ENCODE results near the gene CTNNBL1.

Gene CTNNBL1

DNA sequence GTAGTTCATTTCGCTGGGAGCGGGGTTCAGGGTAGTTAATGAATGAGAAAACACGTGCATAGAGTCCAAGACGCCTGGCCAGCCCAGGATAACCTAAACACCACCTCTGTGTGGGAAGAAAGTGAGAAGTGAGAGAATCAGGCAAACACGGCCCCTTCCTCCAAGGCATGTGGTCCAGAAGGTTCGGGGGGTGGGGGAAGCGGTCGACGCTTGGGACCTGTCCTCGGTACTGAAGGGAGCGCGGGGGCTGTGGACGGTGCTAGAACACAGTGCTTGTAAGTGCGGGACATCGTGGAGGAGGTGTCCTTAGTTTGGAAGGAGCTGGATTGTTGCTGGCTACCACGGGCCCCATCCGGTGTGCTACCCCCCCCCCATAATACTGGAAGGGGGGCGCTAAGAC lies 207.4 kb downstream of the CTNNBL1 start:
- no peak for DNase-seq (ENCODE audit: low read depth)

DNA sequence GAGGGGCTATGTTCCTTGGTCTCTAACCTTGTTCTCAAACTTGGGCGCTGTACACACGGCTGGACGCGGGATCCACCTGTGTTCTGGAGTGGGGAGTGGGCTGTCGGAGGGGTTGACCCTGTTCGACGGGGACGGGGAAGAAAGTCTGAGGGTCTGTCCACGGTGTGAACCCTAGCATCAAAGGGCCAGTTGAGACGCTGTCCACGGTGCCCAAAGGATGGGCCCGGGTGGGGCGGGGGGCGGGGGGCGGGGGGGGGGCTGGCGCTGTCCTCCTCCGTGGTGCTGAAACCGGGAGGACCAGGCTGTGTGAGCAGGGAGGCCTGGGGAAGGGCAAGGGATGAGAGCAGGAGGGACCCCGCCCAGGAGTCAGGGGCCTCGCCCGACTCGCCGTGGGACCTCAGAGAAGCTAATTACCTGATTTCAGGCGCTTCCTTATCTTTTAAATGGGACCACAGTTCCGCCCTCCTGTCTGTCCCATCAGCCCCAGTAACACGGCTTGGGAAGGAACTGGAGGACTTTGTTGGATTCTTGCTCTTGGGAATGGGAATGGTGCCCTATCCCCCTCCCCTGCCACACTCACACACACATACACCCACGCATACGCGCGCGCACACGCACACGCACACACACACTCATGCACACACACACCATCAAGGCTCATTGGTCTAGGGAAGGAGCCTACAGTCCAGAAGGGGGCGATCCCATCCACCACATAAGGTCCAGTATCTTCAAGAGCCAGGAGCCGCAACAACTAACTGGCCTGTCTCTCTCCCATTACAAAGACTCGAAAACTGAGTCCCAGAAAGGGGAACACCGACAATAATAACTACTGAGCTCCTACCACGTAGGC lies 208.0 kb downstream of the CTNNBL1 start:
- DNase-seq (ENCODE audit: low read depth), result peak; percentile 74

DNA sequence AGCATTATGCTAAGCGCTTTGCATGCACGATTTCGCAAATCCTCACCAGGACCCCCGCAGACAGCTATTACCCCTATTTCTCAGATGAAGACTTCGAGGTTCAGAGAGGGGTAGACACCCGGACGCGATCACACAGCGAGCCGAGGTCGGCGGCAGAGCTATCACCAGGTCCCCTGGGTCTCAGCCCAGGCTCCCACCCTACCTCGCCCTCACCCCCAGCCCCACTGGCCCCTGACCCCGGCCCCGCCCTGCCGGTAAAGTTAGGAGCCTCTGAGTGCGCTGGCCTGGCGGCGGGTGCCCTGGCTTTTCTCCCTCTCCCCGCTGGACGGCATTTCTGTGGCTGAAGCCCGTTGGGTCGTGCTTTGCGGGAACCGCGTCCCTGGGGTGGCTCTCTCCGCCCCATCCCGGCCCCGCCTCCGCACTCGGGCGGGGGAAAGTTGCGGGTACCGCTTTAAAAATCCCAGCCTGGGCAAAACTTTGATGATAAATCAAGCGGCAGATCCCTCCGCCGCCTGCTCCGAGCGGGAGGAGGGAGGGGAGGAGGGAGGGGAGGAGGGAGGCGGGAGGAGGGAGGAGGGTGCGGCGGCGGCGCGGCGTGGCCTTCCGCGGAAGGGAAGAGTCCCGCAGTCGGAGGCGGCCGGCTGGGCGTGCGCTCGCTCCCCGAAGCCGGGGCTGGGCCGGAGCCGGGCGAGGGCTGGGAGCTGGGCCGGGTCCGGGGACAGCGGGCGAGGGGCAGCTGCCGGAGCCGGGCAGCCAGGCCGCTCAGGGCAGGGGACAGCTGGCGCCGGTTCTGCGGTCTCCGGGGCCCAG lies 208.9 kb downstream of the CTNNBL1 start, which contains the start of gene VSTM2L:
Gene VSTM2L (plus strand): TSS at position 624 of the 810 bp plus-strand sequence. CDS start 224 bp downstream, outside the sequence.
- DNase-seq (ENCODE audit: low read depth), result peak; percentile 82

DNA sequence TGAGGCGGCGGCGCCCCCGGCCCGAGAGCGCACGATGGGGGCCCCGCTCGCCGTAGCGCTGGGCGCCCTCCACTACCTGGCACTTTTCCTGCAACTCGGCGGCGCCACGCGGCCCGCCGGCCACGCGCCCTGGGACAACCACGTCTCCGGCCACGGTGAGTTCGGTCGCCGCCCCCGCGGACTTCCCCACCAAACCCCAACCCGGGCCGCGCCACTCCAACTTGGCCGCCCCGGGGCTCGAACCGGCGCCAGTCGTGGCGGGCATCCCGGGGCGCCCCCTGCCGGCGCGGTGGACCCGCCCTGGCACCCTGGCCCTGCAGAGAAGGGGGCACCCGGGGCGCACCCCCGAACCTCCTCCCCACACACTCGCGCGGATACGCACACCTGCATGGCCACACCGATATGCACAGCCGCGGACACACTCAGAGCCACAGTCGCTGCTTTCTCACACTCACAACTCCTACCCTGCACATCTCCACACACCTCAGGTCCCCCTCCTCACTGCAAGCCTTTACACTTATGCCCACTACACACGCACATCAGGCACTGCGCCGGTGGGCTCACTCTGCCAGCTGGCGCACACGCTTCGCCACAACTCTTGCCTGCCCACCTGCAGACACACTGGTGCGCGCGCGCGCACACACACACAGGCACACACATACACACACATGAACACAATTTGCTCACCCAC lies 209.6 kb downstream of the CTNNBL1 start:
- DNase-seq (ENCODE audit: low read depth), result no peak

DNA sequence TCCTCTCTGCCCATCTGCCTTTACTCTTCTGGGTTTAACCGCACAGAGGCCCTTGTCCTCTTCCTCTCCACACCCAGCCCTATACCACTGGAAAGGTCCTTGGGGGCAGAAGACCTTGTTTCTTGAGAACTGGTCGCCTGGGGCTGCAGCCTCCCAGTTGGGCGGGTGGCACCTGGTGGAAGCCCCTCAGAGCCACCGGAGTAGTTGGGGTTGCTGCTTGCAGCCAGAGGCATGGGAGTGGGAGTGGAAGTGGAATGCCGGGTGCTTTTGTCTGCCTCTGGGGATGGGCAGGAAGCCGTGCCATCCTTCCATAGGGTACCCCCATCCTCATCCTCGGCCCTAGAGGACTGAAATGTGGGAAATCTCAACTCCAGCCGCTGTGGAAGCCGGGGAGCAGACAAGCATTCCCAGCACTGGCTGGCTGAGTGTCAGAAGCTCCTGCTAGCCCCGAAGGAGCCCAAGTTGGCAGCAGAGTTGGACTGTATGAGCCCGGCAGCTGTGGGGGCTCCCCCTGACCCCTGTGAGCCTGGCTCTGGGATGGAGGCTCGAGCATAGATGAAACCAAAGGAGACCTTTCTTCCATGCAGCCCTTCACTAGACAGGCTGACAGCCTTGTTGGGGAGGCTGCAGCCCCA lies 210.3 kb downstream of the CTNNBL1 start:
- no peak for DNase-seq (ENCODE audit: low read depth)

DNA sequence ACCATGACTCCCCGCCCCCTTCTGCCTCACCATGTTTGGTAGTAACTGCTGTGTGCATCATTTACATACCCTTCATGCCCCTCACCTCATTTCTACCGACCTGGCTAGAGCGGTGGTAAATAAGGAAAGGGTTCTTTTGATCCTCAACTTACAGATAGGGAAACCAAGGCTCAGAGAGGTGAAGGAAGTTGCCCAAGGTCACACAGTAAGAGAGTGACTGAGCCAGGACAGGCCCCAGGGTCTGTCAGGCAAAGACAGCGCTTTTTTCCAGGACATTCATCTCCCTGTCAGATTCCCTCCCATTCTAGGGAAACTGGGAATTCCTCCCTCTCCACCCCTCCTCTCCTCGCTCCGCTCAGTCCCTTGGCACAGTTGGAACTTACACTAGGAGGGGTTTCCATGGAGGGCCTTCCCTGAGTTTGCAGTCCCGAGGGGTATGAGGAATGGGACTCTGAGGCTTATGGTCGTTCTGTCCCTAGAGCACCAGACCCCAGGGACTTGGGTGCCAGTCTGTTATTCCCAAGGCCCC lies 211.1 kb downstream of the CTNNBL1 start:
- DNase-seq (ENCODE audit: low read depth), result no peak

DNA sequence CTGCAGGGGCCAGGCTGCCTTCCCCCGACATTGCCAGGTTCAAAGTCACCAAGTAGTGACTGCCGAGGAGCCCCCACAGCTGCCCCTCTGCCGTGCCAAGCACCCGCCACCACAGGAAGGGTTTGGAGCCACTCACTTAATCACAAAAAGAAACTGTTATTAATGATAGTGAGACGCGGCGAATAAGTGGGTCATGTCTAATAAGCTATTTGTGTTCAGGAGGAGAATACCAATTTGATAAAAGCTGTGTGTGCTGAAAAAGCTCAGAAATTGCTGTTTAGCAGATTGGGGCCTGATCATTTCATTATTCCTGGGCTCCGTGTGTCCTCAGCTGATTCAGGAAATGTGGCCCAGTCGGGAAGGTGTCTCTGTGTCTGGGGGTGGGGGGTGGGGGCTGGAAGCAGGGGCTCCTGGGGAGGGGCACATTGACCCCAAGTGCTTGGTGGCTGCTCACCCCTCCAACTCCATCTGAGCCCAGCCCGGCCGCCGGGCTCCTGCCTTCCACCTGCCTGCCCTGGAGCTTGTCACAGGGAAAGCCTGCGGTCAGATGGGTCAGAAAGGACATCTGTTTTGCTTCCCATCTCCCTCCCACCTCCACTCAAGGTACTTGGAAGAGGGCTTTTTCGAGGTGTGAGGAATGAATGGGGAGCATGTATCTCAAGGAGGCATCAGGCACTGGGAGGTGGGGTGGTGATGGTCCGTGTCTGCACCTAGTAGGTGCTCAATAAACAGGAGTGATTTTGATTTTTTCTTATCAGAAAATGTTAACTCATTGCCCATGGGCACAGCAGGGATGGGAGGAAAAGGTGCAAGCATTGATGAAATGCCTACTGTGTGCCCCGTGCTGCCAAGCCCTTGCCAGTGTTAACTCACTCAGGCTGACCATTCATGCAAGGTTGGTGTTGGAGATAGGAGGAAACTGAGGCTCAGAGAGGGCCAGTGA lies 212.1 kb downstream of the CTNNBL1 start:
- no peak for DNase-seq (ENCODE audit: low read depth)

DNA sequence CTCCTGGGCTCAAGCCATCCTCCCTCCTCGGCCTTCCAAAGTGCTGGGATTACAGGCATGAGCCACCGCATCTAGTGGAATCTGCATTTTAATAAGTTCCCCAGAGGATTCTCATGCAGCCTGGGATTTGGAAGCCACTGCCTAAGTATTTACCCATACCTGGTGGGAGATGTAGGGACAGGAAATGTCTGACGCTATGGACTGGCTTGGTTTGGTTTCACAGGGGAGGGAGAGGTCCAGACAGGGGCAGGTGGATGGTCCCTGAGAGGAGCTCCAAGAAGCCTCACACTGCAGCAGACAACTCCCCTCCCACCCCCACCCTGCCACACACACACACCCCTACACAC lies 213.5 kb downstream of the CTNNBL1 start:
- no peak for DNase-seq (ENCODE audit: low read depth)

DNA sequence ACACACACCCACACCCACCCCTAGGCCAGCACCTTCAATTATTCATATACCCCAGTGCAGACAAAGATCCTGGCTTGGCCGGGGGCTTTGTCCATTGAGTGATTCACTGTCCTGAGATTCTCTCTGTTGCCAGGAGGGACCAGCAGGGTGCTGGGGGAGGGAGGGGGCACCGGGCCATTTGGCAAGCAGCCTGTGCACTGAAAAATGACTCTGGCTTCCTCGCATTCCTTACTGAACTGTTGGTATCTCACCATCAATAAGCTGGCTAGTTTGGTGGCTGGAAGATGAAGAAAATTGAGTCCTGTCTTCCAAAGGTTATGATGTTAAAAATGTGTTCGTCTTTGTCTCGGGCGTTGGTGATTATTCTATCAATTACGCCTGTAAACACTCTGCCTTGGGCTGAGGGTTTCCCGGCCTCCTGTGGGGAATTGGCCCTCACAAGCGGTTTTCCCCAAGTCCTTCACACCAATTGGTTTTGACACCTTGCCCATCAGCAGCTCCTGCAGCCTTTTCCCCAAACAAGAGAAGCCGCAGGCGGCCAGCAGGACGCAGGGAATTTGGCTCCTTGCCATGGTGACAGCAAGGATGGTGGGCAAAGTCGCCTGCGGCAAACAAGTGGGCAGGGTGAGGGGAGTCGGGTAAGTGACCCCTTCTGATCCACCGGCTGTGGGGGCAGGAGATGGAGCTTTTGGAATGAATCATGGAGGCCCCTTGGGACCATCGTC lies 214.0 kb downstream of the CTNNBL1 start:
- DNase-seq (ENCODE audit: low read depth), result peak; percentile 41

DNA sequence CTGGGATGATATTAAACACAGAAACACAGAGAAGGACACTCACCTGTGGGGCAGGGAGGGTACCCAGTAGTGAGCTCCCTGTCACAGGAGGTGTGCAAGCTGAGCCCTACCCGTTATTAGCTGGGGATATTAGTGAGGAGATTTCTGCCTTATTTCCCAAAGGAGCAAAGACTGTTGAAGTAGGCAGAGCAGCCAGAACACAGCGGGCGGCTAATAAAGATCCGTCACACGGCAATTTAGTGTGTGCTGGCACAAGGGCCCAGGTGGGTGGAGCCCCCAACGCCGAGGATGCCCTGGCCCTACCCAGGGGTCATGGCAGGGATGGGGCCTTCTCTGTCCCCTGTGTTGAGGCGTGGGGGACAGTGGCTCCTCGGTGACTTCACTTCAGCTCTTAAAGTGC lies 217.4 kb downstream of the CTNNBL1 start:
- DNase-seq (ENCODE audit: low read depth), result no peak

DNA sequence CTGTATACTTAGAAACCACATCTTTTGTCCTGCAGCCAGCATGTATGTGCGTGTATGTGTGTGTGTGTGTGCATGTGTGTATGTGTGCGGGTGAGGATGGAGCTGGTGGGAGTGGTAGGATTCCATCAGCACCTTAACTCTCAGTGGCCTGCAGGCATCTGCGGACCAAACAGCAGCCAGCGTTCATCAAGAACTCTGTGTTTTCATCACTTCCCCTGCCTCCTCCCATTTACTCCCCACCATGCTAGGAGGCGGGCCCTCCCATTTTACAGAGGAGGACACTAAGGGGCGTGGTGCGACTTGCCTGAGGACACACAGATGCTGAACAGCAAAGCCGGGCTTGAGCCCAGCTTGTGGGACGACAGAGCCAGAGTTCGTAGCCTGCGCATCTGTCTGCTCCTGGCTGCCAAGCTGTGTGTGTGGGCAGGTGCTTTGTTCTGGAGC lies 218.0 kb downstream of the CTNNBL1 start:
- DNase-seq (ENCODE audit: low read depth), result peak; percentile 16

DNA sequence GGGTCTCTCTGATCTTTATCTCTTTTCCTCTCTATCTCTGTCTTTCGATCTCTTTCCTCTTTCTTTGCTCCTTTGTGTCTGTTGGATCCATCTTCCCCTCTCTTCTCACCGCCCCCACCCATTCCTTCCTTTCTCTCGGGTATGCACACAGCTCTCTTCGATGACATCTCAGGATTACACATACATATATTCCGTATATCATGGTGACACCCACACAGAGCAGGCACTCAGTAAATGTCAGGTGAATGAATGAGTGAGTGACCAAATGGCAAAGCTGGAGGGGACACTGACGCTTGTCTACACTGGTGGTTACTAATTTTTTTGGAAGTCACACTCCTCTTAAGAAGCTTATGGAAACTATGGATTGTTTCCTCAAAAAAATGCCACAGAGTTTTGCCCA lies 219.0 kb downstream of the CTNNBL1 start:
- no peak for DNase-seq (ENCODE audit: low read depth)

DNA sequence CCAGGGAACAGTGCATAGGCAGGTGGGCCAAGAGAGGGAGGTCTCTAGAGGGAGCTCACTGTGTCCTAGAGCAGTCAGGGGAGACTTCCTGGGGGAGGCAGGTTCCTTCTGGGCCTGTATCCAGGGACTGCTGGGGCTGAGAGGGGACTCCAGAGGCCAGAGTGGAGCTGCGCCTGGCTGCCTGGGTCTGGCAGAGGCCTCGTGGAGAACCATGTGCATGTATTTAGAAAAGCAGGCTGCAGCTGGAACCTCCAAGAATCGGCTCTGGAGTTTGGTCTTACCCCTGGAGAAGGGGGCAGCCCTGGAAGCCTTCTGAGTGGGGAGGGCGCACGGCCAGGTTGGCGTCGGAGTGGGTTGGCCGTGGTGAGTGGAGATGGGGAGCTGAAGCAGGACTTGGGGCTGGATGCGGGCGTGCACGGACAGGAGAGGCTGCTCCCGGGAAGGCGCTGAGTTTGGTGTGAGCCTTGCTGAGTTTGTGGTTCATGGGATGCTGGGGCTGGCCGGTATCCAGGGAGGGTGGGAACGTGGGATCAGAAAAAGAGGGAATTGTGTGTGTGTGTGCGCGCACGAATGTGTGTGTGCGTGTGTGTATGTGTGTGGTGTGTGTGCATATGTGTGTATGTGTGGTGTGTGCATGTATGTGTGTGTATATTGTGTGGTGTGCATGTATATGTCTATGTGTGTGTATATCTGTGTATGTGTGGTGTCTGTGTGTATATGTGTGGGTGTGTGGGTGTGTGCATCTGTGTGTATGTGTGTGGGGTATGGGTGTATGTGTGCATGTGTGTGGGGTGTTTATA lies 219.9 kb downstream of the CTNNBL1 start:
- DNase-seq (ENCODE audit: low read depth), result no peak

DNA sequence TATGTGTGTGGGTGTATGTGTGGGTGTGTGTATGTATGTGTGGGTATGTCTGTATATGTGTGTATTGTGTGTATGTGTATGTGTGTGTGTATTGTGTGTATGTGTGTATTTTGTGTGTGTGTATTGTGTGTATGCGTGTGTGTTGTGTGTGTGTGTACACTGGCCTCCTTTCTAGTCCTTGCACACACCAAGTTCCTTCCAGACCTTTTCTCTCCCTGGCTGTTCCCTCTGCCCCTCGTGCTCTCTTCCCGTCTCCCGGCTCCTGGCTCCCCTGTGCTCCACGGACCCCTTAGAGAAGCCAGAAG lies 220.5 kb downstream of the CTNNBL1 start:
- DNase-seq (ENCODE audit: low read depth), result no peak

DNA sequence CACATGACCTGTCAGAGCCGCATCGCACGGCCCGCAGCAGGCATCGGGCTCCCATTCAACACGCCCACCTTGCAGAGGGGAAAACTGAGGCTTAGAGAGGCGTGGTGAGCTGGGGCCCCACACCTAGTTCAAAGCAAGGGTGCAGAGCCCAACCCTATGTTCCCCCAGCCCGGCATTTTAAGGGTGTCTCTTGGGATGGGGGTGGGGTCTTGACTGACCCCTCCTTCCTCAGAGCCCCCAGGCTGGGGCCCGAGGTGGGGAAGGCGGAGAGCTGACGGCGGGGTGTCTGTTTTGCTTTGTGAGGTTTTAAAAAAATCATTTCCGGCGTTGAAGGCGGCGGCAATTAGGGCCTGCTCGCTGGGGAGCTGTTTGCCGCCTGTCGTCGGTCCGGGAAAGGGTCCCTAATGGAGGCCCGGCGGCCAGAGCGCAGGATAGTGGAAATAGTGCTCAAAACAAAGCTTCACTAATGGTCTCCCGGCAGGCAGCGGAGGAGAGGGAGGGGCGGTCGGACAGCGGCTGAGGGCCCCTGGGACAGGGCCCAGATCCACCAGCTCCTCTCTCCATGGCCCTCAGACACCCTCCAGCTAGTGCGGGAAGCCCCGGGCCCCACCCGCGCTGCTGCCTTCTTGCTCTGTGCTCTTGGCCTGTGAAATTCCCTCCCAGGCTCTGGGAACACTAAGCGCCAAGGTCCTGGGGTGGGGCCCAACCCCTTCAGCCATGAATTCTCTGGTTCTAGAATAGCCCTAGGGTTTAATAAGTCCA lies 221.0 kb downstream of the CTNNBL1 start:
- no peak for DNase-seq (ENCODE audit: low read depth)

DNA sequence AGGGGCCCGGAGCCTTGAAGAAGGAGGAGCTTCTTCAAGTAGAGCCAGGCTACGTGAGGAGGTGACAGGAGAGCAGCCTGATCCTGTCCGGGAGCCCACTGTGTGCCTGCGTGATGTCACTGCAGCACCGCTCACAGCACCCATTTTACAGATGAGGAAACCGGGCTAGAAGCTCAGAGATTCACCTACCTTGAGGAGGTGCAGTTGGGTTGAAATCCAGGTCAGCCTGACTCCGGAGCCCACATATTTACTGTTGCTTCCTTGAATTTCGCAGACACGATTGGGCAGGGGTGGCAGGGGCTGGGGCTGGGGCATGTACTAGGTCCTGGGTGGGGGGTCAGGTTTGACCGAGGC lies 221.6 kb downstream of the CTNNBL1 start:
- DNase-seq (ENCODE audit: low read depth), result no peak

DNA sequence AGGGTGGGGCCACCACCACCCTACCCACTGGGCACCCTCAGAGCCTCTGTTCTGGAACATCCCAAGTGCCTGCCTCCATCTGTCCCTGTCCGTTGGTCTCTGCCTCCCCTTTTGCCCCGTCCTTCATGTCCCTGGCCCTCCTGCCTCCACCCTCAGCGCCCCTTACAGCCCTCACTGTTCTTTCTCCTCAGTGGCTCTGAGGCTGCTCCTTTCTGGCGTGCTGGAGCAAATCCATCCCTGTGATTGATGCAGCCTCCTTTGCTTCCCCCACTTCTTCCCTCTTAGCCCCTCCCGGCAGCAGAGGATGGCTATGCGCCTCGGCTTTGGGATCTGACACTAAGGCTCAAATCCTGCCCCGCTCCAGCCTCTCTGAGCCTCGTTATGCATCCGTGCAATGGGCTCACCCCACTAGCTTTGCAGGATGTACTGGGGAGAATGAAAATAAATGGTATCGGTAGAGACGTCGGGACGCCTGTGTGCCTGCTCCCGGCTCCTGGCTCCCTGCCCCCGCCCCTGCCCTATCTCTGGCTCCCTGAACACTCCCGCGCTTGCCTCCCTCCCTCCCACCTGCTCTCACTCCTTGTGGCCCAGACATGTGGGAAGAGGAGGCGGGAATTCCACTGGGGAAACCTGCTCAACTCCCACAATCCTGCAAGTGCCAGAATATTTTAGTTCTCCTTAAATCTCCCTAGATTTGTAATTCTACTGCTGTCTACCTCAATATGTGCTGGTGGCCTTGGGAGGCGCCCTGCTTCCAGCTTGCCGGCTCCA lies 222.2 kb downstream of the CTNNBL1 start:
- no peak for DNase-seq (ENCODE audit: low read depth)

DNA sequence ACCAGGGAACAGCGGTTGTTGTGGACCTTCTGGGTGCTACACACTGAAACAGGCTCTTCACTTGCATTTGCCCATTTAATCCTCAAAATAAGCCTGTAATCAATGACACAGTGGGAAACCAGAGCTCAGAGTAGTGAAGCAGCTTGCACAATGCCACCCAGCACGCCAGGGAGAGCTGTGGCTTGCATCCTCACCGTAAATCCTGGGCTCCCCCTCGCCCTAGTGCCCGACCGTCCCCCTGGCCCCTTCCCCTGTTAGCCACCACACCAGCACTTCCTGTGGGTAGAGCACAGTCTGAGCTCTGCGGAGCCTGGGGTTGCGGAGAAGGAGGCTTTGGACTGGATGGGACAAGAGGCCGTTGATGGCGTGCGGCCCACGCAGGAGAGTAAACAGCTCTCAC lies 223.6 kb downstream of the CTNNBL1 start:
- no peak for DNase-seq (ENCODE audit: low read depth)
